ENCODE measurements around the gene BBS4.
A peak's percentile ranks its signal among the peaks of the same experiment; 100 is the strongest.

BBS4 gene

DNA sequence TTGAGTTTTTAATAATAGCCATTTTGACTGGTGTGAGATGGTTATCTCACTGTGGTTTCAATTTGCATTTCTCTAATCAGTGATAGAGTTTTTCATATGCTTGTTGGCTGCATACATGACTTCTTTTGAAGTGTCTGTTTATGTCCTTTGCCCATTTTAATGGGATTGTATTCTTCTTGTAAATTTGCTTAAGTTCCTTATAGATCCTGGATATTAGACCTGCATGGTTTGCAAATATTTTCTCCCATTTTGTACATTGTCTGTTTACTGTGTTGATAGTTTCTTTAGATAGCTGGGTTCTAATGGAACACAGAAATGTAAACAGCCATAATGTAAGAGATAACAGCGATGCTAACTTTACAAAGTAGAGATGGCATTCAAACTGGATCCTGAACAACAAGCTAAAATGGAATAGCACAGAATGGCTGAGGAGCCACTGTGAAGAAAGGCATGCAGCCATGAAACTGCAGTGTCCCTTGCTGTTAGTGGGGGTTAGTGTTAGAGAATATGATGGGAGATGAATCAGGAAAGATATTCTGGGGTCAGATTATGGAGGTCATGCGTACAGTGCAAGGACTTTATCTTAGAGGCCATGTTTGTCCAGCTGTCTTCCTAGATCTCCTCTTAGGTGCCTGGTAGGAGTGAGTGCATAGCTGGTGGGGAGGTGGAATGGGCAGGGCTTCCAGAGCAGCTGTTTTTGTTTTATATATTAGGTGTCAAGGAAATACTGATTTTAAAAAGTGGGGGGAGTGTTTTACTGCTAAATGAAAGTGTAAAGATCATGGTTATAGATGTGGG is 48.1 kb downstream of the BBS4 start:
- Histone ChIP-seq H3K4me3 (ENCODE audit: low read length) (no peak overlapping the region), H4K20me1 (ENCODE audit: insufficient read depth, low read length) (no peaks in the 10 kb centered on the region), H3K9me3 (replicated peaks; ENCODE audit: insufficient read depth, low read length) (no peaks in the 10 kb centered on the region), H3K9ac (ENCODE audit: low read length) (no peak overlapping the region), H3F3A (ENCODE audit: insufficient read depth, low read length) (peaks cover 9% of the 10 kb centered on the region), H3K9me2 (replicated peaks; ENCODE audit: insufficient read depth, low read length) (no peaks in the 10 kb centered on the region), H3K79me2 (ENCODE audit: low read length) (peaks cover 8% of the 10 kb centered on the region; the same call in 1 of the 2 replicates), H3K4me2 (ENCODE audit: low read depth, low read length) (peak overlapping the region; percentile 34), H3K4me1 (ENCODE audit: low read length) (peaks cover 39% of the 10 kb centered on the region), H2AFZ (ENCODE audit: low read length) (no peak overlapping the region), H3K27ac (ENCODE audit: low read length) (no peak overlapping the region), H3K36me3 (replicated peaks; ENCODE audit: insufficient read depth, low read length) (no peaks in the 10 kb centered on the region; the same call in 1 of the 2 replicates), H3K27me3 (replicated peaks; ENCODE audit: insufficient read depth, low read length) (no peaks in the 10 kb centered on the region)
- DNase-seq: no peak
- TF ChIP-seq EZH2 (optimal IDR thresholded peaks at IDR 0.05; ENCODE audit: low read depth, low read length): no peak
- TF ChIP-seq, protein P1, sequence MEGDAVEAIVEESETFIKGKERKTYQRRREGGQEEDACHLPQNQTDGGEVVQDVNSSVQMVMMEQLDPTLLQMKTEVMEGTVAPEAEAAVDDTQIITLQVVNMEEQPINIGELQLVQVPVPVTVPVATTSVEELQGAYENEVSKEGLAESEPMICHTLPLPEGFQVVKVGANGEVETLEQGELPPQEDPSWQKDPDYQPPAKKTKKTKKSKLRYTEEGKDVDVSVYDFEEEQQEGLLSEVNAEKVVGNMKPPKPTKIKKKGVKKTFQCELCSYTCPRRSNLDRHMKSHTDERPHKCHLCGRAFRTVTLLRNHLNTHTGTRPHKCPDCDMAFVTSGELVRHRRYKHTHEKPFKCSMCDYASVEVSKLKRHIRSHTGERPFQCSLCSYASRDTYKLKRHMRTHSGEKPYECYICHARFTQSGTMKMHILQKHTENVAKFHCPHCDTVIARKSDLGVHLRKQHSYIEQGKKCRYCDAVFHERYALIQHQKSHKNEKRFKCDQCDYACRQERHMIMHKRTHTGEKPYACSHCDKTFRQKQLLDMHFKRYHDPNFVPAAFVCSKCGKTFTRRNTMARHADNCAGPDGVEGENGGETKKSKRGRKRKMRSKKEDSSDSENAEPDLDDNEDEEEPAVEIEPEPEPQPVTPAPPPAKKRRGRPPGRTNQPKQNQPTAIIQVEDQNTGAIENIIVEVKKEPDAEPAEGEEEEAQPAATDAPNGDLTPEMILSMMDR (IDR thresholded peaks at IDR 0.05; ENCODE audit: low read length): no peak
- TF ChIP-seq EZH2phosphoT487 (IDR thresholded peaks at IDR 0.05; ENCODE audit: low read length): no peak

DNA sequence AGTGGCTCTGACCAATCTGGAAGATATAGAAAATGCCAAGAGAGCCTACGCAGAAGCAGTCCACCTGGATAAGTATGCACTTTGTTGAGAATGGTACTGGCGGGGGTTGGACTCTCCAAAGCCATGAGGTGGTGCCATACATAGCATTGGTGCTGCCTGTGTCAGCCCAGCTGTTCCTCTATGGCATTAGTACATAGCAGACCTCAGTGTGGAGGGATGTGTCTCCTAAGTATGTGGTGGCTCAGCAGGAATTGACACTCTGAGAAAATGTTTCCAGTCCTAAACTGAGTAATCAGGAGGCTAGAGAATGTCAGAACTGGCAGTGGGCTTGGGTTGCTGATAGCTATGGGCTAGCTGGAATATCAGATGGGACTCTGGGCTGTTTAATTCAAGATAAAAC is 49.1 kb downstream of the BBS4 start:
- no peak overlapping the region for H3K27ac ChIP-seq (ENCODE audit: low read length)
- no peaks in the 10 kb centered on the region for H4K20me1 ChIP-seq (ENCODE audit: insufficient read depth, low read length)
- H3K36me3 ChIP-seq (replicated peaks; ENCODE audit: insufficient read depth, low read length): no peaks in the 10 kb centered on the region; the same call in 1 of the 2 replicates
- peaks cover 48% of the 10 kb centered on the region for H3K4me1 ChIP-seq (ENCODE audit: low read length)
- H3K9me2 ChIP-seq (replicated peaks; ENCODE audit: insufficient read depth, low read length): no peaks in the 10 kb centered on the region
- TF ChIP-seq, protein P1 (IDR thresholded peaks at IDR 0.05; ENCODE audit: low read length): no peak
- TF ChIP-seq EZH2 (optimal IDR thresholded peaks at IDR 0.05; ENCODE audit: low read depth, low read length) (no peak), EZH2phosphoT487 (IDR thresholded peaks at IDR 0.05; ENCODE audit: low read length) (no peak)
- H3K79me2 ChIP-seq (ENCODE audit: low read length): peaks cover 11% of the 10 kb centered on the region; the same call in 1 of the 2 replicates
- no peak overlapping the region for H3K4me3 ChIP-seq (ENCODE audit: low read length)
- H3K9ac ChIP-seq (ENCODE audit: low read length): no peak overlapping the region
- no peak overlapping the region for H2AFZ ChIP-seq (ENCODE audit: low read length)
- DNase-seq: no peak
- H3K9me3 ChIP-seq (replicated peaks; ENCODE audit: insufficient read depth, low read length): no peaks in the 10 kb centered on the region
- H3K27me3 ChIP-seq (replicated peaks; ENCODE audit: insufficient read depth, low read length): no peaks in the 10 kb centered on the region
- H3K4me2 ChIP-seq (ENCODE audit: low read depth, low read length): no peak overlapping the region
- H3F3A ChIP-seq (ENCODE audit: insufficient read depth, low read length): peaks cover 19% of the 10 kb centered on the region

DNA sequence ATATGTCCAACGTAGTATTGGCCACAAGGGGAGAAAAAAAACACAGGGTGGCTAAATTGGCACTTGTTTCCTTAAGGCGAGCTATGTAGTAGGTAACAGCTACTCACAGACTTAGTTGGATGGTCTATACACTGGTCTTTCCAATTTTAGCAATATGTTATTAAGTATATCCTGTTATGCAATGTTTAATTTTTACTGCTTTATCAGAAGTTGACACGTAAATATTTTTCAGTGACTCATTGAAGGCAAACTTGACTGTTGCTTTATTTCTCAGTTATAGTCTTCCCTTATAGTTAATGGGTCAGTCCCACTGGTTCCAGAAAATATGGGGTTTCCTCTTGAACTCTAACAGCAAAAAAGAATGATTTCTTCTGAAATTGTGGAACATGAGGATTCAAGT is 51.1 kb downstream of the BBS4 start:
- H3K36me3 ChIP-seq (replicated peaks; ENCODE audit: insufficient read depth, low read length): no peaks in the 10 kb centered on the region; the same call in 1 of the 2 replicates
- TF ChIP-seq EZH2phosphoT487 (IDR thresholded peaks at IDR 0.05; ENCODE audit: low read length) (no peak), EZH2 (optimal IDR thresholded peaks at IDR 0.05; ENCODE audit: low read depth, low read length) (no peak)
- TF ChIP-seq, protein P1 (IDR thresholded peaks at IDR 0.05; ENCODE audit: low read length): no peak
- no peak overlapping the region for H3K4me3 ChIP-seq (ENCODE audit: low read length)
- H3K9me3 ChIP-seq (replicated peaks; ENCODE audit: insufficient read depth, low read length): no peaks in the 10 kb centered on the region
- peaks cover 65% of the 10 kb centered on the region for H3K4me1 ChIP-seq (ENCODE audit: low read length)
- no peak overlapping the region for H3K9ac ChIP-seq (ENCODE audit: low read length)
- no peaks in the 10 kb centered on the region for H4K20me1 ChIP-seq (ENCODE audit: insufficient read depth, low read length)
- H3K4me2 ChIP-seq (ENCODE audit: low read depth, low read length): no peak overlapping the region
- DNase-seq: no peak
- no peak overlapping the region for H3K27ac ChIP-seq (ENCODE audit: low read length)
- H3K9me2 ChIP-seq (replicated peaks; ENCODE audit: insufficient read depth, low read length): no peaks in the 10 kb centered on the region
- H3K79me2 ChIP-seq (ENCODE audit: low read length): peaks cover 11% of the 10 kb centered on the region; the same call in 1 of the 2 replicates
- no peaks in the 10 kb centered on the region for H3K27me3 ChIP-seq (replicated peaks; ENCODE audit: insufficient read depth, low read length)
- peaks cover 30% of the 10 kb centered on the region for H3F3A ChIP-seq (ENCODE audit: insufficient read depth, low read length)
- no peak overlapping the region for H2AFZ ChIP-seq (ENCODE audit: low read length)

Measured in MM.1S (cell line).